IMR-90 (cell line): ENCODE measurements around the gene CYP51A1. TPM values are rescaled to one million over a fixed set of nuclear protein-coding genes. Genes with fewer than 3 reads are reported as not detected.

Experiments used
- ATAC-seq: fragments of 200-7000 bp; cut with Tn5 transposase; 2 replicates; pipeline ENCODE4 v1.9.1; 2020; ENCODE audit warnings: low read depth, mild to moderate bottlenecking, moderate library complexity
- BruUV-seq: library from RNA; stranded (reverse); fragments of 400-500 nt; replicated peaks from 2 replicates; lab custom pipeline; 2021; lab: Mats Ljungman, UMichigan
- CTCF ChIA-PET: fragments of 300-600 bp; formaldehyde crosslinking; extraction: SDS; loops from one replicate; lab custom pipeline; 2021; ENCODE audit warnings: antibody characterized with exemption; lab: Yijun Ruan, JAX
- POLR2A ChIA-PET: fragments of 300-600 bp; sonication (Branson Sonifier 250); formaldehyde crosslinking; loops from one replicate; lab custom pipeline; 2022; ENCODE audit warnings: antibody characterized with exemption; ENCODE audit not compliant: unreplicated experiment; lab: Charles Lee
- DNase-seq: peaks from one replicate; pipeline ENCODE4 v3.0.0; 2013
- H2AFZ ChIP-seq: replicated peaks from 2 replicates; pipeline ENCODE3; 2013; ENCODE audit warnings: low read length, mild to moderate bottlenecking; ENCODE audit not compliant: poor library complexity
- H2AK5ac ChIP-seq: 2 replicates; pipeline ENCODE4 v1.6.1; 2013; ENCODE audit warnings: low read depth, low read length, inconsistent platforms
- H2AK9ac ChIP-seq: replicated peaks from 2 replicates; pipeline ENCODE3; 2013; ENCODE audit warnings: mild to moderate bottlenecking, low read depth, low read length, moderate library complexity; ENCODE audit not compliant: poor library complexity
- H2BK120ac ChIP-seq: 2 replicates; pipeline ENCODE4 v1.6.1; 2013; ENCODE audit warnings: low read depth, low read length, inconsistent platforms
- H2BK15ac ChIP-seq: 3 replicates; pipeline ENCODE4 v1.6.1; 2013; ENCODE audit warnings: low read depth, low read length, inconsistent platforms
- H2BK20ac ChIP-seq: 2 replicates; pipeline ENCODE4 v1.6.1; 2013; ENCODE audit warnings: low read depth, mild to moderate bottlenecking, inconsistent platforms, low read length, moderate library complexity
- H2BK5ac ChIP-seq: 2 replicates; pipeline ENCODE4 v1.6.1; 2013; ENCODE audit warnings: mild to moderate bottlenecking, low read depth, low read length, inconsistent platforms; ENCODE audit not compliant: poor library complexity, severe bottlenecking
- H3K14ac ChIP-seq: replicated peaks from 2 replicates; pipeline ENCODE4 v1.6.1; 2013; ENCODE audit warnings: low read depth, low read length, inconsistent platforms
- H3K18ac ChIP-seq: 2 replicates; pipeline ENCODE4 v1.6.1; 2013; ENCODE audit warnings: low read depth, low read length, control low read depth
- H3K23ac ChIP-seq: 2 replicates; pipeline ENCODE4 v1.6.1; 2013; ENCODE audit warnings: low read depth, low read length, inconsistent platforms
- H3K27ac ChIP-seq: 2 replicates; pipeline ENCODE4 v1.5.1; 2013; ENCODE audit warnings: mild to moderate bottlenecking, control low read depth, low read length; ENCODE audit not compliant: insufficient read depth
- H3K27me3 ChIP-seq: 2 replicates; pipeline ENCODE4 v1.6.1; 2013; ENCODE audit warnings: low read length; ENCODE audit not compliant: control insufficient read depth, insufficient read depth
- H3K36me3 ChIP-seq: 2 replicates; pipeline ENCODE4 v1.6.1; 2013; ENCODE audit warnings: low read length, mixed read lengths; ENCODE audit not compliant: control insufficient read depth, insufficient read depth
- H3K4ac ChIP-seq: 2 replicates; pipeline ENCODE4 v1.6.1; 2013; ENCODE audit warnings: low read depth, low read length, inconsistent platforms
- H3K4me1 ChIP-seq: 2 replicates; pipeline ENCODE4 v1.6.1; 2013; ENCODE audit warnings: low read length, mixed read lengths; ENCODE audit not compliant: control insufficient read depth, insufficient read depth
- H3K4me2 ChIP-seq: 2 replicates; pipeline ENCODE4 v1.6.1; 2013; ENCODE audit warnings: low read depth, mild to moderate bottlenecking, control low read depth, low read length, moderate library complexity
- H3K4me3 ChIP-seq: 2 replicates; pipeline ENCODE4 v1.5.1; 2013; ENCODE audit warnings: low read depth, mild to moderate bottlenecking, control low read depth, low read length, moderate library complexity; ENCODE audit not compliant: insufficient read depth
- H3K56ac ChIP-seq: 2 replicates; pipeline ENCODE4 v1.6.1; 2013; ENCODE audit warnings: low read length, inconsistent platforms; ENCODE audit not compliant: insufficient read depth; ENCODE audit errors: extremely low read depth
- H3K79me1 ChIP-seq, 2 experiments: 2 replicates each; pipeline ENCODE4 v1.6.1; 2013; ENCODE audit warnings: low read length in 2 of 2, inconsistent platforms in 1 of 2, low read depth in 1 of 2
- H3K9ac ChIP-seq: 2 replicates; pipeline ENCODE4 v1.6.1; 2013; ENCODE audit warnings: low read depth, low read length, control low read depth
- H3K9me1 ChIP-seq: 2 replicates; pipeline ENCODE4 v1.6.1; 2013; ENCODE audit warnings: low read length, inconsistent platforms; ENCODE audit not compliant: insufficient read depth
- H3K9me3 ChIP-seq: 2 replicates; pipeline ENCODE4 v1.6.1; 2013; ENCODE audit warnings: low read length; ENCODE audit not compliant: control insufficient read depth, insufficient read depth
- H4K20me1 ChIP-seq: 2 replicates; pipeline ENCODE4 v1.6.1; 2013; ENCODE audit warnings: low read length, inconsistent platforms; ENCODE audit not compliant: insufficient read depth
- H4K5ac ChIP-seq: 2 replicates; pipeline ENCODE4 v1.6.1; 2013; ENCODE audit warnings: mild to moderate bottlenecking, low read depth, low read length, control low read depth
- H4K8ac ChIP-seq, 2 experiments: 2 replicates each; pipeline ENCODE4 v1.6.1; 2013; ENCODE audit warnings: low read depth in 2 of 2, low read length in 2 of 2, control low read depth in 1 of 2, inconsistent platforms in 1 of 2
- H4K91ac ChIP-seq: 2 replicates; pipeline ENCODE4 v1.6.1; 2013; ENCODE audit warnings: low read depth, low read length, inconsistent platforms; ENCODE audit not compliant: insufficient read depth
- CEBPB ChIP-seq: IDR thresholded peaks from 2 replicates; pipeline ENCODE4 v1.6.1; 2012; ENCODE audit warnings: low read depth, low read length, improper control_type of control experiment
- CHD1 ChIP-seq: IDR thresholded peaks from 2 replicates; pipeline ENCODE4 v1.6.1; 2012; ENCODE audit warnings: low read depth, low read length, improper control_type of control experiment
- ELK1 ChIP-seq: fragments of 150-350 bp; IDR thresholded peaks from 2 replicates; pipeline ENCODE4 v1.6.1; 2016; ENCODE audit warnings: low read depth, mild to moderate bottlenecking, low read length, moderate library complexity, borderline replicate concordance
- FOS ChIP-seq: fragments of 150-350 bp; IDR thresholded peaks from 2 replicates; pipeline ENCODE4 v1.6.1; 2016; ENCODE audit warnings: low read depth, low read length
- MAFK ChIP-seq: IDR thresholded peaks from 2 replicates; pipeline ENCODE4 v1.6.1; 2012; ENCODE audit warnings: low read depth, low read length, improper control_type of control experiment
- MAZ ChIP-seq: IDR thresholded peaks from 2 replicates; pipeline ENCODE4 v1.6.1; 2012; ENCODE audit warnings: low read depth, mild to moderate bottlenecking, low read length, improper control_type of control experiment, moderate library complexity, borderline replicate concordance
- MXI1 ChIP-seq: IDR thresholded peaks from 2 replicates; pipeline ENCODE4 v1.6.1; 2012; ENCODE audit warnings: low read depth, mild to moderate bottlenecking, low read length, moderate library complexity, borderline replicate concordance
- POLR2A ChIP-seq: IDR thresholded peaks from 2 replicates; pipeline ENCODE4 v1.6.1; 2012; ENCODE audit warnings: mild to moderate bottlenecking, low read depth, low read length
- RCOR1 ChIP-seq: IDR thresholded peaks from 2 replicates; pipeline ENCODE4 v1.6.1; 2012; ENCODE audit warnings: mild to moderate bottlenecking, low read length, improper control_type of control experiment; ENCODE audit not compliant: insufficient replicate concordance
- RFX5 ChIP-seq: IDR thresholded peaks from 2 replicates; pipeline ENCODE4 v1.8.0; 2012; ENCODE audit warnings: low read depth, mild to moderate bottlenecking, low read length, moderate library complexity
- SMC3 ChIP-seq: fragments of 150-350 bp; IDR thresholded peaks from 2 replicates; pipeline ENCODE4 v1.6.1; 2016; ENCODE audit warnings: low read depth, mild to moderate bottlenecking, antibody characterized with exemption, low read length, moderate library complexity
- USF2 ChIP-seq: fragments of 150-350 bp; IDR thresholded peaks from 2 replicates; pipeline ENCODE4 v1.6.1; 2017; ENCODE audit warnings: mild to moderate bottlenecking, antibody characterized with exemption, low read length, low read depth
- WGBS, 2 experiments: methylation state at CpG; one replicate each; pipeline versions ENCODE4 v1.1.5 to v1.1.7; 2013; ENCODE audit warnings: missing lambda C conversion rate in 2 of 2; ENCODE audit not compliant: insufficient read length in 1 of 2; ENCODE audit errors: extremely low coverage in 2 of 2; 5-methylcytosine and 5-hydroxymethylcytosine counted together
- dilution Hi-C: fragments of 300-500 bp; cut with HindIII; formaldehyde crosslinking; loops from one replicate; pipeline ENCODE4 v1.14.3; 2018; ENCODE audit warnings: low sequenced_read_pairs; ENCODE audit not compliant: unreplicated experiment
- in situ Hi-C: fragments of 300-500 bp; cut with MboI; formaldehyde crosslinking; loops from 3 replicates; pipeline ENCODE4 v1.14.3; 2019; ENCODE audit warnings: low sequenced_read_pairs, inconsistent platforms, mixed read lengths
- intact Hi-C: fragments of 100-400 bp; cut with micrococcal nuclease; formaldehyde crosslinking; loops from 2 replicates; pipeline ENCODE4 v1.10.0; 2022
- polyA plus RNA-seq, 3 experiments: library from polyadenylated mRNA; depleted of rRNA; stranded (reverse); fragments of >200 nt; gene quantifications; 2 replicates each; pipeline ENCODE4 v1.2.3, GENCODE V29; 2012; ENCODE audit warnings: low replicate concordance in 1 of 3
- total RNA-seq: library from RNA; depleted of rRNA; stranded (reverse); fragments of >200 nt; gene quantifications from 2 replicates; pipeline ENCODE4 v1.2.3, GENCODE V29; 2012
- TF ChIP-seq, protein P1 (sequence below): conservative IDR thresholded peaks from 2 replicates; pipeline ENCODE4 v1.5.1; 2012; ENCODE audit warnings: mild to moderate bottlenecking, low read depth, low read length, improper control_type of control experiment

CYP51A1 gene
- total and polyA plus RNA-seq, 2 of the 4 experiments (the other 2 are of a cell fraction): 12.1 to 76.4 TPM

DNA sequence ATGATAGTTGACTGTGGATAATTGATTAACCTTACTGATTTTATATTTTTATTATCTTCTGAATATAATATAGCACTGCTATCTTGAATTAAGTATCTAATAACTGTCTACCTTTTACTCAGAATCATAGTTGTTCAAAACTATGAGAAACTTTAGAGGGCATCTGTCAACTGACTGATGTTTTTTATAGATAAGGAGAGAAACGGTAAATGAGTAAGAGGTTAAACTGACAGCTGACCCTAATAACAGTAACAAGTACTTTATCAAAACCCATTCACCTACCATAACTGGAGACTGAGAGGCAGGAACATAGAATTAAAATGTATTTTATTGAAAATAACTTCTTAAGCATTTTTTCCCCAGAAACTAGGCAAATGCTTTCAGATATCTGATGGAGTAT lies 62.2 kb downstream of the CYP51A1 start:
- intact Hi-C loops (no loop called here), in situ Hi-C loops (no loop called here), dilution Hi-C loops (no loop called here)
- H3K9me1 ChIP-seq: no peaks in the 10 kb centered on the region
- POLR2A ChIA-PET: no interaction called here
- H2AK5ac ChIP-seq: no peak overlapping the region
- DNase-seq: no peak
- H3K27me3 ChIP-seq: no peaks in the 10 kb centered on the region
- H2BK20ac ChIP-seq: no peak overlapping the region
- no peak overlapping the region for H3K14ac ChIP-seq
- no peak overlapping the region for H2BK5ac ChIP-seq
- no peak overlapping the region for H4K8ac ChIP-seq
- H2AK9ac ChIP-seq: no peak overlapping the region
- no peaks in the 10 kb centered on the region for H3K9me3 ChIP-seq
- no TSS peak for BruUV-seq
- H3K56ac ChIP-seq: no peak overlapping the region
- no peak overlapping the region for H4K91ac ChIP-seq
- no peak overlapping the region for H3K18ac ChIP-seq
- H3K9ac ChIP-seq: no peak overlapping the region
- H4K5ac ChIP-seq: no peak overlapping the region
- WGBS, 2 experiments: no CpG with 5 or more reads among the region's 1 CpG
- H2BK120ac ChIP-seq: no peak overlapping the region
- CTCF ChIA-PET: no interaction called here
- ATAC-seq: no peak
- no peak overlapping the region for H3K4me3 ChIP-seq
- H3K36me3 ChIP-seq: peaks cover 12% of the 10 kb centered on the region
- TF ChIP-seq CEBPB (no peak), CHD1 (no peak), POLR2A (no peak), USF2 (no peak), FOS (no peak), MAFK (no peak), MAZ (no peak), RCOR1 (no peak), SMC3 (no peak), MXI1 (no peak), ELK1 (no peak), RFX5 (no peak)
- TF ChIP-seq, protein P1, sequence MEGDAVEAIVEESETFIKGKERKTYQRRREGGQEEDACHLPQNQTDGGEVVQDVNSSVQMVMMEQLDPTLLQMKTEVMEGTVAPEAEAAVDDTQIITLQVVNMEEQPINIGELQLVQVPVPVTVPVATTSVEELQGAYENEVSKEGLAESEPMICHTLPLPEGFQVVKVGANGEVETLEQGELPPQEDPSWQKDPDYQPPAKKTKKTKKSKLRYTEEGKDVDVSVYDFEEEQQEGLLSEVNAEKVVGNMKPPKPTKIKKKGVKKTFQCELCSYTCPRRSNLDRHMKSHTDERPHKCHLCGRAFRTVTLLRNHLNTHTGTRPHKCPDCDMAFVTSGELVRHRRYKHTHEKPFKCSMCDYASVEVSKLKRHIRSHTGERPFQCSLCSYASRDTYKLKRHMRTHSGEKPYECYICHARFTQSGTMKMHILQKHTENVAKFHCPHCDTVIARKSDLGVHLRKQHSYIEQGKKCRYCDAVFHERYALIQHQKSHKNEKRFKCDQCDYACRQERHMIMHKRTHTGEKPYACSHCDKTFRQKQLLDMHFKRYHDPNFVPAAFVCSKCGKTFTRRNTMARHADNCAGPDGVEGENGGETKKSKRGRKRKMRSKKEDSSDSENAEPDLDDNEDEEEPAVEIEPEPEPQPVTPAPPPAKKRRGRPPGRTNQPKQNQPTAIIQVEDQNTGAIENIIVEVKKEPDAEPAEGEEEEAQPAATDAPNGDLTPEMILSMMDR: no peak
- no peaks in the 10 kb centered on the region for H4K20me1 ChIP-seq
- no peaks in the 10 kb centered on the region for H3K79me1 ChIP-seq
- no peak overlapping the region for H3K4me2 ChIP-seq
- no peaks in the 10 kb centered on the region for H3K4me1 ChIP-seq
- no peak overlapping the region for H2BK15ac ChIP-seq
- H3K4ac ChIP-seq: no peak overlapping the region
- no peak overlapping the region for H3K23ac ChIP-seq
- no peak overlapping the region for H2AFZ ChIP-seq
- no peak overlapping the region for H3K27ac ChIP-seq
